H1 (cell line): ENCODE data around the gene KIAA1328. TPM values are rescaled to one million over a fixed set of nuclear protein-coding genes. Genes with fewer than 3 reads are reported as not detected.

ENCODE experiments used
- CBX8 ChIP-seq: fragments of 300-800, 300-1000 bp; sonication (generic); IDR thresholded peaks from 2 replicates; pipeline ENCODE4 v1.7.1; 2016; ENCODE audit warnings: low read depth, low read length, borderline replicate concordance
- TAF1 ChIP-seq: IDR thresholded peaks from 2 replicates; pipeline ENCODE4 v1.6.1; 2011; ENCODE audit warnings: mild to moderate bottlenecking, low read depth, low read length
- polyA plus RNA-seq, 7 experiments: library from polyadenylated mRNA; depleted of rRNA in 3 of 7; stranded (reverse) in 5 of 7; unstranded in 2 of 7; fragments of >200 nt in 5 of 7; fragments of 200-250 nt in 2 of 7; gene quantifications; 1 replicate in 5 of 7; 2 replicates in 1 of 7; 4 replicates in 1 of 7; pipeline versions ENCODE4 v1.2.1 to v1.2.3, GENCODE V29; 2011 to 2013; ENCODE audit warnings: missing spikeins in 2 of 7, mixed read lengths in 2 of 7
- total RNA-seq: library from RNA; stranded (reverse); fragmentation: NEBNext Ultra II Directional; extraction: Animal tissue kit (Norgen Biotek cat#: 25700); gene quantifications from 2 replicates; pipeline ENCODE4 v1.2.1, GENCODE V29; 2021

Gene KIAA1328
- total and polyA plus RNA-seq, 2 of the 8 experiments (the other 6 are each of a cell fraction or from before 2014, with no cell fraction given), result 2.6 to 5.7 TPM

GRCh38 chr18:36901277-36901701, 72.4 kb downstream of the KIAA1328 start (continued):
- TF ChIP-seq CBX8, result no peak
- no peak for TF ChIP-seq TAF1
